ENCODE data around the gene IER5. TPM values are rescaled to one million over a fixed set of nuclear protein-coding genes. Genes with fewer than 3 reads are reported as not detected.

IER5 gene
- total RNA-seq, 1 experiment from 2014 or later, result 20.4 TPM

DNA sequence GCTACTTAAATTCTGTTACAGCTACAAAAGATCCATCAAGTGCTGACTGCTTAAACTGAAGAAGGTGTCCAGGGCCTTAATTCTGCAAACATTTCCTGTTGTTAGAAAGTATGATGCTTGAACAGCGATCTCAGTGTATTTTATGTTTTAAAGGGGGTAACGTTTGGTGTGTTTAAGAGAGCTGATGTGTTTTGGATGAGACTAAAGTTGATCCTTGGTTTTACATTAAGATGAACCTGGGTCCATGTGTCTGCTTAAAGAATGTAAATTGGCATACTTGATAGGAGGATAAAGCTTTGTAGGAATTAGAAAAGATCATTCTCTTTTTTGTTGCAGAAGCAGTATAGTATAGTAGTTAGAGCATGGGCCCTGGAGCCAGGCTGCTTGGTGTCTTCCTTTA lies 3.6 kb downstream of the IER5 start:
- Histone ChIP-seq H3K9me3 (ENCODE audit: control insufficient read depth, insufficient read depth, low read depth, low read length) (no peaks in the 10 kb centered on the region), H3K27me3 (ENCODE audit: control insufficient read depth, insufficient read depth, low read length) (no peaks in the 10 kb centered on the region), H3K4me1 (ENCODE audit: control insufficient read depth, insufficient read depth, low read length) (peaks cover 60% of the 10 kb centered on the region), H3K27ac (ENCODE audit: low read length) (peak overlapping the region; percentile 91), H3K36me3 (ENCODE audit: control insufficient read depth, insufficient read depth, low read length) (peaks cover 15% of the 10 kb centered on the region), H3K4me3 (ENCODE audit: low read depth in 2 of 2, low read length in 2 of 2) (peak overlapping the region; percentile 80 to 94)
- in situ Hi-C loops (cut with HindIII; ENCODE audit: low pct_unique_long_range_greater_than_20kb, low sequenced_read_pairs) (no loop called here), intact Hi-C loops (cut with micrococcal nuclease; ENCODE audit: unreplicated experiment) (no loop called here)
- no peak for ATAC-seq
- no peak for DNase-seq (ENCODE audit: low read depth, low spot score)
- CTCF ChIA-PET, result no interaction called here
- TF ChIP-seq TCF7L2 (IDR thresholded peaks at IDR 0.05; ENCODE audit: low read depth, low read length), result no peak
- no peak for TF ChIP-seq POLR2AphosphoS5 (IDR thresholded peaks at IDR 0.05; ENCODE audit: low read depth, low read length)
- no peak for TF ChIP-seq SIN3A (IDR thresholded peaks at IDR 0.05; ENCODE audit: borderline replicate concordance, insufficient read depth, low read depth, low read length)
- TF ChIP-seq, protein P1, sequence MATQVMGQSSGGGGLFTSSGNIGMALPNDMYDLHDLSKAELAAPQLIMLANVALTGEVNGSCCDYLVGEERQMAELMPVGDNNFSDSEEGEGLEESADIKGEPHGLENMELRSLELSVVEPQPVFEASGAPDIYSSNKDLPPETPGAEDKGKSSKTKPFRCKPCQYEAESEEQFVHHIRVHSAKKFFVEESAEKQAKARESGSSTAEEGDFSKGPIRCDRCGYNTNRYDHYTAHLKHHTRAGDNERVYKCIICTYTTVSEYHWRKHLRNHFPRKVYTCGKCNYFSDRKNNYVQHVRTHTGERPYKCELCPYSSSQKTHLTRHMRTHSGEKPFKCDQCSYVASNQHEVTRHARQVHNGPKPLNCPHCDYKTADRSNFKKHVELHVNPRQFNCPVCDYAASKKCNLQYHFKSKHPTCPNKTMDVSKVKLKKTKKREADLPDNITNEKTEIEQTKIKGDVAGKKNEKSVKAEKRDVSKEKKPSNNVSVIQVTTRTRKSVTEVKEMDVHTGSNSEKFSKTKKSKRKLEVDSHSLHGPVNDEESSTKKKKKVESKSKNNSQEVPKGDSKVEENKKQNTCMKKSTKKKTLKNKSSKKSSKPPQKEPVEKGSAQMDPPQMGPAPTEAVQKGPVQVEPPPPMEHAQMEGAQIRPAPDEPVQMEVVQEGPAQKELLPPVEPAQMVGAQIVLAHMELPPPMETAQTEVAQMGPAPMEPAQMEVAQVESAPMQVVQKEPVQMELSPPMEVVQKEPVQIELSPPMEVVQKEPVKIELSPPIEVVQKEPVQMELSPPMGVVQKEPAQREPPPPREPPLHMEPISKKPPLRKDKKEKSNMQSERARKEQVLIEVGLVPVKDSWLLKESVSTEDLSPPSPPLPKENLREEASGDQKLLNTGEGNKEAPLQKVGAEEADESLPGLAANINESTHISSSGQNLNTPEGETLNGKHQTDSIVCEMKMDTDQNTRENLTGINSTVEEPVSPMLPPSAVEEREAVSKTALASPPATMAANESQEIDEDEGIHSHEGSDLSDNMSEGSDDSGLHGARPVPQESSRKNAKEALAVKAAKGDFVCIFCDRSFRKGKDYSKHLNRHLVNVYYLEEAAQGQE (IDR thresholded peaks at IDR 0.05; ENCODE audit: insufficient read depth in 1 of 2, low read depth in 2 of 2, low read length in 1 of 2), result no peak
- TF ChIP-seq, protein P2, sequence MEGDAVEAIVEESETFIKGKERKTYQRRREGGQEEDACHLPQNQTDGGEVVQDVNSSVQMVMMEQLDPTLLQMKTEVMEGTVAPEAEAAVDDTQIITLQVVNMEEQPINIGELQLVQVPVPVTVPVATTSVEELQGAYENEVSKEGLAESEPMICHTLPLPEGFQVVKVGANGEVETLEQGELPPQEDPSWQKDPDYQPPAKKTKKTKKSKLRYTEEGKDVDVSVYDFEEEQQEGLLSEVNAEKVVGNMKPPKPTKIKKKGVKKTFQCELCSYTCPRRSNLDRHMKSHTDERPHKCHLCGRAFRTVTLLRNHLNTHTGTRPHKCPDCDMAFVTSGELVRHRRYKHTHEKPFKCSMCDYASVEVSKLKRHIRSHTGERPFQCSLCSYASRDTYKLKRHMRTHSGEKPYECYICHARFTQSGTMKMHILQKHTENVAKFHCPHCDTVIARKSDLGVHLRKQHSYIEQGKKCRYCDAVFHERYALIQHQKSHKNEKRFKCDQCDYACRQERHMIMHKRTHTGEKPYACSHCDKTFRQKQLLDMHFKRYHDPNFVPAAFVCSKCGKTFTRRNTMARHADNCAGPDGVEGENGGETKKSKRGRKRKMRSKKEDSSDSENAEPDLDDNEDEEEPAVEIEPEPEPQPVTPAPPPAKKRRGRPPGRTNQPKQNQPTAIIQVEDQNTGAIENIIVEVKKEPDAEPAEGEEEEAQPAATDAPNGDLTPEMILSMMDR (IDR thresholded peaks at IDR 0.05), result no peak
- no TSS peak for BruUV-seq (replicated peaks)
- POLR2A ChIA-PET, result interaction anchor here (1.3 kb wide), 1 partner anchor 13 kb away, joined by 5 read pairs; no protein-coding TSS in a partner anchor

DNA sequence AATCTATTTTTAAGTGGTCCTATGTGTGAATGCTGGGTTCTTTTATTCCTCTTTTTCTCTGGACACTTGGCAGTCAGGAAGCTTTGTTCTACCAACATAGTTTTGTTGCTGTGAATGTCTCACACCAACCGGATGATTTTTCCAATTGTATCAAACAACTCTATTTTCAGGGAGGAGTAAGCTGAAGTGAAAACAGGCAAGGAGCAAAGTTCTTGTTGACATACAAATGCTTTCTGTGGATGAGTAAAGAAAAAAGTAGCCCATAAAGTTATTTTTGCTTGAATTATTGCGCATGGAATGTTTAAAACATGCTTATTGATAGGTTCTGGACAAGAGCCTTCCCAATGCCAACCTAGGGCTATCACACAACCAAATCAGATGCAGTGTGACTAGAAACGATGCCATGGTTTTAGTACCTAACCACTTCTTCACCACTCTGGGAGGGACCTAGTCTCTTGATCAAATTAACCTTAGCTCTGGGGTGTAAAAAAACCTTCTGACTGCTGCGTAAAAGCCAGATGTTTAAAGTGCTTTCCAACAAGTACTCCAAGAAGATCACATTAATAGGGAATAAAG lies 4.5 kb downstream of the IER5 start:
- Histone ChIP-seq H3K4me3 (ENCODE audit: low read depth in 2 of 2, low read length in 2 of 2) (no peak overlapping the region; a peak in 1 of 4 replicates), H3K27me3 (ENCODE audit: control insufficient read depth, insufficient read depth, low read length) (no peaks in the 10 kb centered on the region), H3K36me3 (ENCODE audit: control insufficient read depth, insufficient read depth, low read length) (peaks cover 15% of the 10 kb centered on the region), H3K9me3 (ENCODE audit: control insufficient read depth, insufficient read depth, low read depth, low read length) (no peaks in the 10 kb centered on the region), H3K4me1 (ENCODE audit: control insufficient read depth, insufficient read depth, low read length) (peaks cover 59% of the 10 kb centered on the region), H3K27ac (ENCODE audit: low read length) (peak overlapping the region; percentile 48; the same call in 1 of the 2 replicates)
- no peak for ATAC-seq
- intact Hi-C loops (cut with micrococcal nuclease; ENCODE audit: unreplicated experiment) (no loop called here), in situ Hi-C loops (cut with HindIII; ENCODE audit: low pct_unique_long_range_greater_than_20kb, low sequenced_read_pairs) (no loop called here)
- CTCF ChIA-PET, result no interaction called here
- no TSS peak for BruUV-seq (replicated peaks)
- no peak for DNase-seq (ENCODE audit: low read depth, low spot score)
- POLR2A ChIA-PET, result interaction anchor here (0.6 to 1.3 kb wide), 2 partner anchors 12 to 15 kb away, joined by 5 read pairs; no protein-coding TSS in a partner anchor
- TF ChIP-seq POLR2AphosphoS5 (IDR thresholded peaks at IDR 0.05; ENCODE audit: low read depth, low read length), result no peak
- TF ChIP-seq, protein P1 (IDR thresholded peaks at IDR 0.05; ENCODE audit: insufficient read depth in 1 of 2, low read depth in 2 of 2, low read length in 1 of 2), result no peak
- TF ChIP-seq, protein P2 (IDR thresholded peaks at IDR 0.05), result no peak
- no peak for TF ChIP-seq SIN3A (IDR thresholded peaks at IDR 0.05; ENCODE audit: borderline replicate concordance, insufficient read depth, low read depth, low read length)
- no peak for TF ChIP-seq TCF7L2 (IDR thresholded peaks at IDR 0.05; ENCODE audit: low read depth, low read length)
